ENCODE data around the gene PTPRM. TPM values are rescaled to one million over a fixed set of nuclear protein-coding genes. Genes with fewer than 3 reads are reported as not detected.
"Not testable (repeated sequence)": the region's sequence is repeated elsewhere in the genome, so short reads cannot be mapped to it uniquely, and the experiment has no call there.

PTPRM gene
- total and polyA plus RNA-seq, 2 of the 4 experiments (the other 2 are of a cell fraction), result 28.3 to 51.2 TPM

DNA sequence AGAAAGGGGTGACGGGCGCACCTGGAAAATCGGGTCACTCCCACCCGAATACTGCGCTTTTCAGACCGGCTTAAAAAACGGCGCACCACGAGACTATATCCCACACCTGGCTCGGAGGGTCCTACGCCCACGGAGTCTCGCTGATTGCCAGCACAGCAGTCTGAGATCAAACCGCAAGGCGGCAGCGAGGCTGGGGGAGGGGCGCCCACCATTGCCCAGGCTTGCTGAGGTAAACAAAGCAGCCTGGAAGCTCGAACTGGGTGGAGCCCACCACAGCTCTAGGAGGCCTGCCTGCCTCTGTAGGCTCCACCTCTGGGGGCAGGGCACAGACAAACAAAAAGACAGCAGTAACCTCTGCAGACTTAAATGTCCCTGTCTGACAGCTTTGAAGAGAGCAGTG is 399.6 kb downstream of the PTPRM start:
- H3K4me1 ChIP-seq (ENCODE audit: control insufficient read depth, insufficient read depth, low read length); H4K5ac ChIP-seq (ENCODE audit: low read depth, low read length); in situ Hi-C loops (cut with MboI; ENCODE audit: low sequenced_read_pairs); H3K23ac ChIP-seq (ENCODE audit: low read depth, low read length); H3K4ac ChIP-seq (ENCODE audit: low read depth, low read length); H2BK120ac ChIP-seq (ENCODE audit: low read depth, low read length); H3K56ac ChIP-seq (ENCODE audit: extremely low read depth, insufficient read depth, low read length); H2AK9ac ChIP-seq (replicated peaks; ENCODE audit: low read depth, low read length, poor library complexity); H3K9me1 ChIP-seq (ENCODE audit: insufficient read depth, low read length); H2AFZ ChIP-seq (replicated peaks; ENCODE audit: low read length, poor library complexity); dilution Hi-C loops (cut with HindIII; ENCODE audit: low sequenced_read_pairs, unreplicated experiment); ATAC-seq (ENCODE audit: low read depth); POLR2A ChIA-PET (ENCODE audit: unreplicated experiment); H3K4me2 ChIP-seq (ENCODE audit: low read depth, low read length); BruUV-seq (replicated peaks); H3K14ac ChIP-seq (replicated peaks; ENCODE audit: low read depth, low read length); H2AK5ac ChIP-seq (ENCODE audit: low read depth, low read length); H2BK20ac ChIP-seq (ENCODE audit: low read depth, low read length); H3K27ac ChIP-seq (ENCODE audit: insufficient read depth, low read length); H4K8ac ChIP-seq (ENCODE audit: low read depth in 2 of 2, low read length in 2 of 2); H3K4me3 ChIP-seq (ENCODE audit: insufficient read depth, low read depth, low read length); H3K9ac ChIP-seq (ENCODE audit: low read depth, low read length); DNase-seq; intact Hi-C loops (cut with micrococcal nuclease); H4K91ac ChIP-seq (ENCODE audit: insufficient read depth, low read depth, low read length); H2BK5ac ChIP-seq (ENCODE audit: low read depth, low read length, poor library complexity, severe bottlenecking); H2BK15ac ChIP-seq (ENCODE audit: low read depth, low read length); H4K20me1 ChIP-seq (ENCODE audit: insufficient read depth, low read length); H3K36me3 ChIP-seq (ENCODE audit: control insufficient read depth, insufficient read depth, low read length); H3K18ac ChIP-seq (ENCODE audit: low read depth, low read length); H3K9me3 ChIP-seq (ENCODE audit: control insufficient read depth, insufficient read depth, low read length); CTCF ChIA-PET; H3K27me3 ChIP-seq (ENCODE audit: control insufficient read depth, insufficient read depth, low read length): not testable (repeated sequence)
- WGBS, 2 experiments (ENCODE audit: extremely low coverage in 2 of 2, insufficient read length in 1 of 2), result no CpG with 5 or more reads among the region's 18 CpGs
- peaks cover 2 to 10% of the 10 kb centered on the region in 2 experiments; a peak in 1 of 4 replicates for H3K79me1 ChIP-seq (ENCODE audit: low read depth in 1 of 2, low read length in 2 of 2)
